GM21529 (cell line): ENCODE measurements around the gene FGFR1OP2.
A peak's percentile ranks its signal among the peaks of the same experiment; 100 is the strongest.
"Not testable (repeated sequence)": the region's sequence is repeated elsewhere in the genome, so short reads cannot be mapped to it uniquely, and the experiment has no call there.

Experiments
- ATAC-seq: cut with Tn5 transposase; IDR thresholded peaks from one replicate; pipeline ENCODE4 v1.9.1; 2021; ENCODE audit not compliant: unreplicated experiment

FGFR1OP2 gene

GRCh38 chr12:26940516-26941214 is 2.4 kb downstream of the FGFR1OP2 start:
- ATAC-seq: no peak

DNA sequence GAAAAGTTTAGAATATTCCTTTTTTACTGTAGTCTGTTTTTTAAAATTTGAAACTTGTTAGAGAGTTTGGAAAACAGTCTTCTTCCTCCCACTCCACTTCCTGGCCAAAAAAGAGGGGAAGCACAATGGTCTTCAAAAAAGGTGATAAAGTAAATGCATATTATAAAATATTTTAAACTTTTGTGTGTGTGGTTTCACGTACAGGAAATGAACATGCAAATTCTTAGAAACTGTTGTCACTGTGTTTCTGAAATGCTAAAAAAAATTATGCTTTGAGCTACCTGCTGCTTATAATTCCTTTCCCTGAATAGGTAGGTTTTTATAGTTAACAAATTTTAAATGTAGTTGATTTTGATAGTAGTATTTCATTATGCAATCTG is 2.9 kb downstream of the FGFR1OP2 start:
- ATAC-seq: no peak

DNA sequence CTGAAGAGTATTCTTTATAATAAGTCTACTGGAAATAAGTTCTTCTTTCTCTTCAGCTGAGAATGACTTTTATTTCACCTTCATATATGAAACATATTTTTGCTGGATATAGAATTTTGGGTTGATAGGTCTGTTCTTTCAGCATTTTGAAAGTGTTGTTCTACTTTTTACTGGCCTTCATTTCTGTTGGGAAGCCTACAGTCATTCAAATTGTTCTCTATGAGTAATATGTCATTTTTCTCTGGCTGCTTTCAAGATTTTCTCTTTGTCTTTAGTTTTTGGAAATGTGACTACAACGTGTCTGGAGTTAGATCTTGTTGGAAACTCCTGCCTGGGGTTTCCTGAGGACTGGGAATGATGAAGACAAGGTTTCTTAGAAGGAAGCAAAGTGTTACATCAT is 10.0 kb downstream of the FGFR1OP2 start:
- no peak for ATAC-seq

DNA sequence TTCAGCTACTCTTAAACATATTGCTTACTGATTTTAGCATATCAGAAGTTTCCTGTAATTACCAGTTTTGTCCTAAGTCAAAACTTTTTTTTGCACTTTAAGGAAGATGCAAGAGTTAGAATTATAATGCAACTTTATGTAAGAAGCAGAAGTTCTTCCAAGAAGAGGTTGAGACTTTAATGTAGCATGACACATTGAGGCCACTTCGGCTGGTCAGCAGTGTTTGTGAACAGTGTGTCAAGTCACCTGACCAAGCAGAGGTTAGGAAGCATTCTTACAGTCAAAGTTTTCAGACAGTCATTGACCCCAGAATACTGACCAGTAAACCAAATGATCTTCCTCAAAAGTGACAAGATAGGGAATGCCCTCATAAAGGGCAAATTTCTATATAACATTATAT is 15.2 kb downstream of the FGFR1OP2 start:
- no peak for ATAC-seq

- ATAC-seq: no peak
These were observed 15.8 kb downstream of the FGFR1OP2 start for GRCh38 chr12:26954027-26954426.

- not testable (repeated sequence) for ATAC-seq
These were observed 23.1 kb downstream of the FGFR1OP2 start for GRCh38 chr12:26961391-26961790.

DNA sequence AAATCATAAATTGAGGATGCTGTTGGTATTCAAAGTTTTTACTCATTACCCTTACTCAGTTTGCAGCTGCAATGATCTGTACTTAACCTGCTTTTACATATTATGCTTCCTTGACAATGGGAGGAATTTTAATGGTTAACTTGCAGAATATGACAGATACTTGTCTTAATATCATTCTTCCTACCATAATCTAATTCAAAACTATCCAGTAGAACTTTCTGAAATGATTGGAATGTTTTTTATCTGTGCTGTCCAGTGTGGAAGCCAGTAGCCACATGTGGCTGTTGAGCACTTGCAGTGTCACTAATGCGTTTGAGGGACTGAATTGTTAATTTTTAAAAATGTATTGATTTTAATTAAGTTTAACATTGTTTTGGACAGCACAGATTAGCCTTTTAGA is 23.5 kb downstream of the FGFR1OP2 start:
- no peak for ATAC-seq

GRCh38 chr12:26963413-26963812 is 25.1 kb downstream of the FGFR1OP2 start:
- no peak for ATAC-seq

- no peak for ATAC-seq
These were observed 28.6 kb downstream of the FGFR1OP2 start for GRCh38 chr12:26966842-26967241.

DNA sequence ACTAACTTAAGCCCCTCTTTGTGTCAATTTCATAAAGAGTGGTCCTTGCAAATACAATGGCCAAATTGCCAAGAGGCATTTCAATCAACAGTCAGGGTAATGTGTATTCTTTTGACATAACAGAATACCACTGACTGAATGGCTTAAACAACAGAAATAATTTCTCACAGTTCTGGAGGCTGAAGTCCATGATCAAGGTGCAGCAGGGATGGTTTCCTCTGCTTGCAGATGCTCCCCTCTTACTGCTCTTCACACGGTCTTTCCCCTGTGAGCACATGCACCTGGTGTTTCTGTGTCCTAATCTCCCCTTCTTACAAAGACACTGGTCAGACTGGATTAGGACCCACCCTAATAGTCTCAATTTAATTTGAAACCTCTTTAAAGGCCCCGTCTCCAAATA is 31.9 kb downstream of the FGFR1OP2 start:
- ATAC-seq: no peak

- ATAC-seq: peak; percentile 99
These were observed 33.7 kb downstream of the FGFR1OP2 start for GRCh38 chr12:26971963-26972362.

- ATAC-seq: no peak
These were observed 38.4 kb downstream of the FGFR1OP2 start for GRCh38 chr12:26976687-26977086.

DNA sequence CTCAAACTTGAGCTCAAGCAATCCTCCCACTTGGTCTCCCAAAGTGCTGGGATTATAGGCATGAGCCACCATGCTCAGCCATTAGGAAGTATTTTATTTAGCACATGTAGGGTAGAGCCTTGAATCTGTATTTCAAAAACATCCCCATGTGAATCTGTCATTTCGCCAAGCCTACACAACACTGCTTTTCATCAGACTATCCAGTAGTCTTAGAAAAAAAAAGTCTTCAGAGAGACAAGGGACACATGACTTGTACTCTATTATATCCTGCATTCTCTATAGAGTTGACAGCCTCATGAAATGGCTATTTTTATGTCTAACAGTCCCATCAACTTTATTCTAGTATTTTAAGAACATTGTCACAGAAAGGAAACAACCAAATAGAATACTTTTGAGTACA is 40.5 kb downstream of the FGFR1OP2 start:
- no peak for ATAC-seq

DNA sequence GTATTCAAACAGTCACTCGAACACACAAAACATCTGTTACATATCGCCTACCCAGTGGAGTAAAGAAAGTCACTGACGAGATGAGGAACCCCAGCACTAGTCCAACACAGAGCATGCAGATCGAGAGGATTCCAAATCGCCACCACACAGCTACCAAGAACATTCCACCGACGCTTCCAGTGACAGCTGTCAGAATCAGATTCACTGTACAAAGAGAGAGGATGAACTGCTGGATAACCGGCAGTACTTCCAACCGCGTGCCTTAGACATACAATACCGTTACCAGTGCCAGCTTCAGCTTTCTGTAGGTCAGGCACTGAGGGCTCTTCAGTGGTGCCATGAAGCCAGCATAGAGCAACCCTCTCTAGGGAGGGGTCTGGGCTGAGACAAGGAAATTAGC is 41.5 kb downstream of the FGFR1OP2 start:
- ATAC-seq: no peak

DNA sequence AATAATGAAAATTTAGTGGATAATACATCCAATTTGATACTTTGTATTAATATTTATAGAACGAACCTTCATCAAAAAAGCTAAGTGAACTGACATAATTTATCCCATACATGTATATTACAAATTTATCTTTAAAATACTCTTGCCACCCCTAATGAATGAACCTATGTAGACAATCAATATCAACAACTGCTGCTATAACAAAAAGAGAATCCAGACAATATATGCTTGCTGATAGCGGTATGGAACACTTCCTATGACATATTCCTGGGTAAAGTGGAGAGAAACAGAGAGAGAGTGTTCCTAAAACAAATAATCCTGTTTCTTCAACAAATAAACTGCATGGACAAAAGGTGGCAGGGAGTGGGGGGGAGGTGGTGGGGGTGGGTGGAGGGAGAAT is 44.6 kb downstream of the FGFR1OP2 start:
- ATAC-seq: no peak

GRCh38 chr12:26987634-26988424 is 49.6 kb downstream of the FGFR1OP2 start:
- ATAC-seq: no peak

- no peak for ATAC-seq
These were observed 50.4 kb downstream of the FGFR1OP2 start for GRCh38 chr12:26988703-26989102.

- ATAC-seq: no peak
These were observed 51.6 kb downstream of the FGFR1OP2 start for GRCh38 chr12:26989873-26990272.

GRCh38 chr12:26991826-26992225 is 53.6 kb downstream of the FGFR1OP2 start:
- ATAC-seq: no peak

- ATAC-seq: no peak
These were observed 55.8 kb downstream of the FGFR1OP2 start for GRCh38 chr12:26994109-26994508.

DNA sequence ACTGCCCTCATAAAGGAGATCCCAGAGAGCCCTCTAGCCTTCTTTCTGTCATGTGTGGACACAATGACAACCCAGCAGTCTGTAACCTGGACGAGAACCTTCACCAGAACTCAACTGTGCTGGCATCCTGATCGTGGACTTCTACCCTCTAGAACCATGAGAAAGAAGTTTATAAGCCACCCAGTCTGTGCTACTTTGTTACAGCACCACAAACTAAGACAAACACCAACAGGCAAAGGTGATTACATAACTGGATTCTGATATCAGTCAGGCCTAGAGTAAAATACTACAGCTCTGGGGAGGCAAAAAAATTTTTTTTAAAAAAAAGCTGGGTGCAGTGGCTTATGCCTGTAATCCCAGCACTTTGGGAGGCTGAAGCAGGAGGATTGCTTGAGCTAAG is 57.4 kb downstream of the FGFR1OP2 start:
- no peak for ATAC-seq

- ATAC-seq: no peak
These were observed 58.7 kb downstream of the FGFR1OP2 start for GRCh38 chr12:26997003-26997402.

- no peak for ATAC-seq
These were observed 62.7 kb downstream of the FGFR1OP2 start for GRCh38 chr12:27000961-27001360.
